Panc1 (cell line): ENCODE measurements around the gene ADARB1. TPM values are rescaled to one million over a fixed set of nuclear protein-coding genes. Genes with fewer than 3 reads are reported as not detected.

Experiments
- ATAC-seq: fragments of 200-7000 bp; cut with Tn5 transposase; 2 replicates; pipeline ENCODE4 v1.9.1; 2020; ENCODE audit warnings: mild to moderate bottlenecking, moderate library complexity
- BruUV-seq: library from RNA; stranded (reverse); fragments of 400-500 nt; replicated peaks from 2 replicates; lab custom pipeline; 2021; lab: Mats Ljungman, UMichigan
- CTCF ChIA-PET: fragments of 300-600 bp; sonication (Branson Sonifier 250); formaldehyde crosslinking; loops from one replicate; lab custom pipeline; 2022; ENCODE audit warnings: antibody characterized with exemption; lab: Charles Lee
- POLR2A ChIA-PET: fragments of 300-600 bp; sonication (Branson Sonifier 250); formaldehyde crosslinking; loops from one replicate; lab custom pipeline; 2022; ENCODE audit warnings: antibody characterized with exemption; lab: Charles Lee
- DNase-seq: peaks from one replicate; pipeline ENCODE4 v3.0.0-alpha.2; 2010; ENCODE audit warnings: low read depth, low spot score
- H3K27ac ChIP-seq: 2 replicates; pipeline ENCODE4 v1.5.1; 2011; ENCODE audit warnings: mild to moderate bottlenecking, low read length, inconsistent platforms
- H3K27me3 ChIP-seq: fragments of 200-500 bp; sonication (Bioruptor generic); 2 replicates; pipeline ENCODE4 v1.6.0; 2014; ENCODE audit warnings: low read length, inconsistent platforms; ENCODE audit not compliant: control insufficient read depth, insufficient read depth
- H3K36me3 ChIP-seq: fragments of 200-500 bp; sonication (Bioruptor generic); 2 replicates; pipeline ENCODE4 v1.5.1; 2014; ENCODE audit warnings: inconsistent platforms, mild to moderate bottlenecking, low read length, moderate library complexity; ENCODE audit not compliant: control insufficient read depth, insufficient read depth
- H3K4me1 ChIP-seq: 2 replicates; pipeline ENCODE4 v1.5.1; 2011; ENCODE audit warnings: inconsistent platforms, mild to moderate bottlenecking, low read length, moderate library complexity; ENCODE audit not compliant: control insufficient read depth, insufficient read depth
- H3K4me3 ChIP-seq, 2 experiments: 2 replicates each; pipeline ENCODE4 v1.5.1; 2011 to 2012; ENCODE audit warnings: low read depth in 2 of 2, low read length in 2 of 2, mild to moderate bottlenecking in 2 of 2, inconsistent platforms in 1 of 2, moderate library complexity in 1 of 2
- H3K9me3 ChIP-seq: fragments of 200-500 bp; sonication (Bioruptor generic); 2 replicates; pipeline ENCODE4 v1.5.1; 2014; ENCODE audit warnings: low read depth, mild to moderate bottlenecking, inconsistent platforms, low read length, moderate library complexity; ENCODE audit not compliant: control insufficient read depth, insufficient read depth
- POLR2AphosphoS5 ChIP-seq: IDR thresholded peaks from 2 replicates; pipeline ENCODE4 v1.6.1; 2012; ENCODE audit warnings: mild to moderate bottlenecking, low read depth, low read length, moderate library complexity
- SIN3A ChIP-seq: IDR thresholded peaks from 2 replicates; pipeline ENCODE4 v1.6.1; 2012; ENCODE audit warnings: low read depth, mild to moderate bottlenecking, low read length, moderate library complexity, borderline replicate concordance; ENCODE audit not compliant: insufficient read depth
- TCF7L2 ChIP-seq: IDR thresholded peaks from 2 replicates; pipeline ENCODE4 v1.6.1; 2011; ENCODE audit warnings: mild to moderate bottlenecking, low read depth, low read length, inconsistent platforms
- in situ Hi-C: cut with HindIII; loops from 2 replicates; pipeline ENCODE4 v1.10.0; 2016; ENCODE audit warnings: low sequenced_read_pairs, low pct_unique_long_range_greater_than_20kb
- intact Hi-C: fragments of 100-400 bp; cut with micrococcal nuclease; formaldehyde crosslinking; loops from one replicate; pipeline ENCODE4 v1.10.0; 2022; ENCODE audit not compliant: unreplicated experiment
- total RNA-seq: library from RNA; stranded (reverse); gene quantifications from one replicate; pipeline ENCODE4 v1.2.1, GENCODE V29; 2021; ENCODE audit not compliant: unreplicated experiment
- TF ChIP-seq, protein P1 (sequence below), 2 experiments: IDR thresholded peaks; 2 replicates each; pipeline ENCODE4 v1.6.1; 2011 to 2012; ENCODE audit warnings: low read depth in 2 of 2, control low read depth in 1 of 2, low read length in 1 of 2, mild to moderate bottlenecking in 1 of 2, moderate library complexity in 1 of 2; ENCODE audit not compliant: insufficient read depth in 1 of 2
- TF ChIP-seq, protein P2 (sequence below): fragments of 450-650 bp; IDR thresholded peaks from 2 replicates; pipeline ENCODE4 v1.5.1; 2017; ENCODE audit warnings: mild to moderate bottlenecking

ADARB1 gene
- total RNA-seq, 1 experiment from 2014 or later: 15.0 TPM

DNA sequence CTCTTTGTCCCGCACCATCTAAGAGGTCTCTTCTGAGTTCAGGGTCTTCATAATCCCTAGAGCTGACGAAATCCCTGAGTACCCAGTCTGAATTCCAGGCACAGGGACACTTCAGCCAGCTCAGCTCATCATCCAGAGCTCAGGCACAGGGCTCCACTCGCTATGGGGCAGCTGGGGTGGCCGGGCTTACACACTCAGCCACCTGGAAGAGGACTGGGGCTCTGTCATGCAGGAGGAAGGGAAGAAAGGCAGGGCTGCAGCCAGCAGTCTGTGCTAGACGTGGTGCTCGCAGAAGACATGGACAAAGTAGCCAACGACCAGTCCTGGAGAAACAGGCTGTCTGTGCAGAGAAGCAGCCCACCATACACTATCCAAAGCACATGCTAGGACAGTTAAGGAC is 124.8 kb downstream of the ADARB1 start:
- TF ChIP-seq, protein P1, sequence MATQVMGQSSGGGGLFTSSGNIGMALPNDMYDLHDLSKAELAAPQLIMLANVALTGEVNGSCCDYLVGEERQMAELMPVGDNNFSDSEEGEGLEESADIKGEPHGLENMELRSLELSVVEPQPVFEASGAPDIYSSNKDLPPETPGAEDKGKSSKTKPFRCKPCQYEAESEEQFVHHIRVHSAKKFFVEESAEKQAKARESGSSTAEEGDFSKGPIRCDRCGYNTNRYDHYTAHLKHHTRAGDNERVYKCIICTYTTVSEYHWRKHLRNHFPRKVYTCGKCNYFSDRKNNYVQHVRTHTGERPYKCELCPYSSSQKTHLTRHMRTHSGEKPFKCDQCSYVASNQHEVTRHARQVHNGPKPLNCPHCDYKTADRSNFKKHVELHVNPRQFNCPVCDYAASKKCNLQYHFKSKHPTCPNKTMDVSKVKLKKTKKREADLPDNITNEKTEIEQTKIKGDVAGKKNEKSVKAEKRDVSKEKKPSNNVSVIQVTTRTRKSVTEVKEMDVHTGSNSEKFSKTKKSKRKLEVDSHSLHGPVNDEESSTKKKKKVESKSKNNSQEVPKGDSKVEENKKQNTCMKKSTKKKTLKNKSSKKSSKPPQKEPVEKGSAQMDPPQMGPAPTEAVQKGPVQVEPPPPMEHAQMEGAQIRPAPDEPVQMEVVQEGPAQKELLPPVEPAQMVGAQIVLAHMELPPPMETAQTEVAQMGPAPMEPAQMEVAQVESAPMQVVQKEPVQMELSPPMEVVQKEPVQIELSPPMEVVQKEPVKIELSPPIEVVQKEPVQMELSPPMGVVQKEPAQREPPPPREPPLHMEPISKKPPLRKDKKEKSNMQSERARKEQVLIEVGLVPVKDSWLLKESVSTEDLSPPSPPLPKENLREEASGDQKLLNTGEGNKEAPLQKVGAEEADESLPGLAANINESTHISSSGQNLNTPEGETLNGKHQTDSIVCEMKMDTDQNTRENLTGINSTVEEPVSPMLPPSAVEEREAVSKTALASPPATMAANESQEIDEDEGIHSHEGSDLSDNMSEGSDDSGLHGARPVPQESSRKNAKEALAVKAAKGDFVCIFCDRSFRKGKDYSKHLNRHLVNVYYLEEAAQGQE (IDR thresholded peaks at IDR 0.05; ENCODE audit: insufficient read depth in 1 of 2, low read depth in 2 of 2, low read length in 1 of 2): no peak
- TF ChIP-seq, protein P2, sequence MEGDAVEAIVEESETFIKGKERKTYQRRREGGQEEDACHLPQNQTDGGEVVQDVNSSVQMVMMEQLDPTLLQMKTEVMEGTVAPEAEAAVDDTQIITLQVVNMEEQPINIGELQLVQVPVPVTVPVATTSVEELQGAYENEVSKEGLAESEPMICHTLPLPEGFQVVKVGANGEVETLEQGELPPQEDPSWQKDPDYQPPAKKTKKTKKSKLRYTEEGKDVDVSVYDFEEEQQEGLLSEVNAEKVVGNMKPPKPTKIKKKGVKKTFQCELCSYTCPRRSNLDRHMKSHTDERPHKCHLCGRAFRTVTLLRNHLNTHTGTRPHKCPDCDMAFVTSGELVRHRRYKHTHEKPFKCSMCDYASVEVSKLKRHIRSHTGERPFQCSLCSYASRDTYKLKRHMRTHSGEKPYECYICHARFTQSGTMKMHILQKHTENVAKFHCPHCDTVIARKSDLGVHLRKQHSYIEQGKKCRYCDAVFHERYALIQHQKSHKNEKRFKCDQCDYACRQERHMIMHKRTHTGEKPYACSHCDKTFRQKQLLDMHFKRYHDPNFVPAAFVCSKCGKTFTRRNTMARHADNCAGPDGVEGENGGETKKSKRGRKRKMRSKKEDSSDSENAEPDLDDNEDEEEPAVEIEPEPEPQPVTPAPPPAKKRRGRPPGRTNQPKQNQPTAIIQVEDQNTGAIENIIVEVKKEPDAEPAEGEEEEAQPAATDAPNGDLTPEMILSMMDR: no peak
- TF ChIP-seq TCF7L2 (no peak), POLR2AphosphoS5 (no peak), SIN3A (no peak)
- no peaks in the 10 kb centered on the region for H3K27me3 ChIP-seq
- ChIA-PET CTCF (no interaction called here), POLR2A (no interaction called here)
- no peaks in the 10 kb centered on the region for H3K36me3 ChIP-seq
- no TSS peak for BruUV-seq
- H3K27ac ChIP-seq: no peak overlapping the region
- intact Hi-C loops (no loop called here), in situ Hi-C loops (no loop called here)
- DNase-seq (no peak), ATAC-seq (no peak)
- no peaks in the 10 kb centered on the region for H3K9me3 ChIP-seq
- H3K4me3 ChIP-seq: no peak overlapping the region
- H3K4me1 ChIP-seq: no peaks in the 10 kb centered on the region

DNA sequence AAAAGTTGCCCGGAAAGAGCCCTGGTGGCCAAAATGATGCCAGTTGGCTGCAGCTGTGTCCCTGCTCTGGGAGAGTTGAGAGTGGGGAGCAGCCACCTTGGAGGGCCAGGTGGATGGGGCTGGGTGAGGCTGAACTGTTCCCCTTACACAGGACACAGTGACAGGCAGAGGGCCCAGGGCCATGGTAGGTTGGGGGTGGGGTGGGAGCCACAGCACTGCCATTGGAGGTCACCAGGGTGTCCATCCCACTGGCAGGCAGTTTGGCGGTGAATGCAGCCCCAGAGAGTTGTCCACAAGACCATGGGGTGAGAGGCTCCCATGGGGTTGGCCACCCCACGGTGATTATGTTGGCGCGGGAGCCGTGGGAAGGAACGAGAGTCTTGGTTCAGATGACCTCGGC is 125.7 kb downstream of the ADARB1 start:
- H3K4me1 ChIP-seq: no peaks in the 10 kb centered on the region
- no peaks in the 10 kb centered on the region for H3K27me3 ChIP-seq
- intact Hi-C loops: no loop called here
- H3K27ac ChIP-seq: no peak overlapping the region
- no TSS peak for BruUV-seq
- H3K9me3 ChIP-seq: no peaks in the 10 kb centered on the region
- DNase-seq (no peak), ATAC-seq (no peak)
- H3K36me3 ChIP-seq: no peaks in the 10 kb centered on the region
- ChIA-PET CTCF (no interaction called here), POLR2A (no interaction called here)
- no peak overlapping the region for H3K4me3 ChIP-seq
- TF ChIP-seq POLR2AphosphoS5 (no peak), SIN3A (no peak), TCF7L2 (no peak)
- TF ChIP-seq, protein P1 (IDR thresholded peaks at IDR 0.05; ENCODE audit: insufficient read depth in 1 of 2, low read depth in 2 of 2, low read length in 1 of 2): no peak
- TF ChIP-seq, protein P2: no peak
- in situ Hi-C loops: no loop called here
